Mesothelial cell of epicardium (in vitro differentiated cells): ENCODE data around the gene UNC45B. TPM values are rescaled to one million over a fixed set of nuclear protein-coding genes. Genes with fewer than 3 reads are reported as not detected.

ENCODE experiments used
- DNase-seq, 2 experiments: peaks; one replicate each; pipeline ENCODE4 v3.0.0; 2021; ENCODE audit warnings: low spot score in 2 of 2; ENCODE audit not compliant: unreplicated experiment in 2 of 2
- H3K27ac Mint-ChIP-seq: 2 replicates; pipeline ENCODE4 v1.8.0; 2021; ENCODE audit warnings: mixed read lengths
- H3K27me3 Mint-ChIP-seq: 2 replicates; pipeline ENCODE4 v1.8.0; 2021; ENCODE audit warnings: low read depth, mixed read lengths
- H3K36me3 Mint-ChIP-seq: 2 replicates; pipeline ENCODE4 v1.8.0; 2021; ENCODE audit warnings: mixed read lengths
- H3K4me1 Mint-ChIP-seq: 2 replicates; pipeline ENCODE4 v1.8.0; 2021; ENCODE audit warnings: mixed read lengths
- H3K4me3 Mint-ChIP-seq: 2 replicates; pipeline ENCODE4 v1.8.0; 2021; ENCODE audit warnings: mild to moderate bottlenecking, moderate library complexity, mixed read lengths
- H3K9me3 Mint-ChIP-seq: 2 replicates; pipeline ENCODE4 v1.8.0; 2021; ENCODE audit warnings: mixed read lengths
- total RNA-seq: library from RNA; stranded (reverse); gene quantifications from 3 replicates; pipeline ENCODE4 v1.2.1, GENCODE V29; 2021
- TF ChIP-seq, protein P1 (sequence below): fragments of 200-600 bp; sonication (generic); IDR thresholded peaks from one replicate; pipeline ENCODE4 v1.5.0; 2021; ENCODE audit warnings: antibody characterized with exemption; ENCODE audit not compliant: unreplicated experiment

UNC45B gene
- total RNA-seq, 1 donor from 2014 or later: not detected

DNA sequence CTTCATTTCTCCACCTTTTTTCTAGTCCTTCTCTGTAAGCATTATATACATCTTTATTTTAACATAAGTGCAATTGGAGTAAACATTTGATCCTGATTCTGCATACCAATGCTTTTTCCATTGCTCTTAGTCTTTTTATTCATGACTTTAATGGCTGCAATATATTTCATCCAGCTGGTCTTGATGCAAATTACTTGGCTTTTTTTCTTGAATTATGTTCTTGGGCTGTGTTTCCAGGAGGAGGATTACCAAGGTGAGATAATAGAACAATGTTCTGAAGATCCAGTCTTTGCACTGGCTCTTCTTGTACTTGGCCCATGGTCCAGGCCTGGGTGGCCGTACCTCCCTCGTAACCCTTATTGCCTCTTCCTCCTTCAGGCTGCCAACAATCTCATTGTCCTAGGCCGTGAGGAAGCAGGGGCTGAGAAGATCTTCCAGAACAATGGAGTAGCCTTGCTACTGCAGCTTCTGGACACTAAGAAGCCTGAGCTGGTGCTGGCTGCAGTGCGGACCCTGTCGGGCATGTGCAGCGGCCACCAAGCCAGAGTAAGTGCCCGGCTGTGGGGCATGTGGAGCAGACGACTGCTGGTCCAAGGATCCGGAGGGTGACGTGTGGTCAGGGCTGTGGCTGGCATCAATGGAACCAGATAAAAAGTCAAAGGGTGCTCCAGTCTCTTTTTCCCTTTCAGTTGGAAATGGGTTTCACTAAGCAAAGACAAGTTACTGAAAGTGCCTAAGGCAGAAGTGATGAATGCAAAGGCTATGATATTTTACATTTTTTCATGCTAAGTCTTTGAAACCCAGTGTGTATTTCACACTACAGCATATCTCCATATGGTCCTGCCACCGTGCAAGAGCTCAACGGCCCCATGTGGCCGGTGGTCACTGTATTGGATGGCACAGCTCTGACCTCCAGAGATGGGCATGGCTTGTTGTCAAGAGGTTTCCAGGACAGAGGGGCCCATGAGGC is 6.9 kb downstream of the UNC45B start:
- H3K36me3 Mint-ChIP-seq: no peaks in the 10 kb centered on the region
- H3K27ac Mint-ChIP-seq: no peak overlapping the region
- TF ChIP-seq, protein P1, sequence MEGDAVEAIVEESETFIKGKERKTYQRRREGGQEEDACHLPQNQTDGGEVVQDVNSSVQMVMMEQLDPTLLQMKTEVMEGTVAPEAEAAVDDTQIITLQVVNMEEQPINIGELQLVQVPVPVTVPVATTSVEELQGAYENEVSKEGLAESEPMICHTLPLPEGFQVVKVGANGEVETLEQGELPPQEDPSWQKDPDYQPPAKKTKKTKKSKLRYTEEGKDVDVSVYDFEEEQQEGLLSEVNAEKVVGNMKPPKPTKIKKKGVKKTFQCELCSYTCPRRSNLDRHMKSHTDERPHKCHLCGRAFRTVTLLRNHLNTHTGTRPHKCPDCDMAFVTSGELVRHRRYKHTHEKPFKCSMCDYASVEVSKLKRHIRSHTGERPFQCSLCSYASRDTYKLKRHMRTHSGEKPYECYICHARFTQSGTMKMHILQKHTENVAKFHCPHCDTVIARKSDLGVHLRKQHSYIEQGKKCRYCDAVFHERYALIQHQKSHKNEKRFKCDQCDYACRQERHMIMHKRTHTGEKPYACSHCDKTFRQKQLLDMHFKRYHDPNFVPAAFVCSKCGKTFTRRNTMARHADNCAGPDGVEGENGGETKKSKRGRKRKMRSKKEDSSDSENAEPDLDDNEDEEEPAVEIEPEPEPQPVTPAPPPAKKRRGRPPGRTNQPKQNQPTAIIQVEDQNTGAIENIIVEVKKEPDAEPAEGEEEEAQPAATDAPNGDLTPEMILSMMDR: no peak
- no peak overlapping the region for H3K4me3 Mint-ChIP-seq
- H3K27me3 Mint-ChIP-seq: peaks cover 24% of the 10 kb centered on the region
- DNase-seq: no peak
- no peaks in the 10 kb centered on the region for H3K4me1 Mint-ChIP-seq
- no peaks in the 10 kb centered on the region for H3K9me3 Mint-ChIP-seq

DNA sequence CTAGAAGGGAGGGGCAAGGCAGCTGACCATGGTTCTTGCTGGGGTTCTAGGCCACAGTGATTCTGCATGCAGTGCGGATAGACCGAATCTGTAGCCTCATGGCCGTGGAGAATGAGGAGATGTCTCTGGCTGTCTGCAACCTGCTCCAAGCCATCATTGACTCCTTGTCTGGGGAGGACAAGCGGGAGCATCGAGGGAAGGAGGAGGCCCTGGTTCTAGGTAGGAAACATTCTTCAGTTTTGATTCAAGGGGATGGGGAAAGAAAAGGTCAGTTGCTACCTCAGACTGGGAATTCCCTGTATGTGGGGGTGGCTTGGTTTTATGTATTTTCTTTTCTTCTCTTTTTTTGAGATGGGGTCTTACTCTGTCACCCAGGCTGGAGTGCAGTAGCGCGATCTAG is 7.6 kb downstream of the UNC45B start:
- Mint-ChIP-seq H3K36me3 (no peaks in the 10 kb centered on the region), H3K27me3 (peaks cover 24% of the 10 kb centered on the region), H3K4me3 (no peak overlapping the region), H3K9me3 (no peaks in the 10 kb centered on the region), H3K27ac (no peak overlapping the region), H3K4me1 (peaks cover 4% of the 10 kb centered on the region)
- DNase-seq: no peak
- TF ChIP-seq, protein P1: no peak

DNA sequence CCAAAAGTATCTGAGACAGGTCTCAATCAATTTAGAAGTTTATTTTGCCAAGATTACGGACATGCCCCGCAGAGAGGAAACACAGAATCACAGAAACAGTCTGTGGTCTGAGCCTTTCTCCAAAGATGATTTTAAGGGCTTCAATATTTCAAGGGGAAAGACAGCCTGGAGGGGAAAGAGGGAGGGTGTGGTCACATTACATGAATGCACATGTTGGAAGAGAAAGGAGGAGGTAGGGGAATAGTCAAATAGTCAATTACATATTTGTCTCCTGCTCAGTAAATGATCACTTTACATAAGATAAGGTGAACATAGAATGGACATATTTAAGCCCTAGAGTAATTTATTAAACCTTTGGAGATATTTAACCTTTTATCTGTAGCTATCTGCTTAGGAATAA is 12.3 kb downstream of the UNC45B start:
- peaks cover 7% of the 10 kb centered on the region for H3K4me1 Mint-ChIP-seq
- no peaks in the 10 kb centered on the region for H3K9me3 Mint-ChIP-seq
- no peaks in the 10 kb centered on the region for H3K36me3 Mint-ChIP-seq
- no peak for DNase-seq
- H3K27ac Mint-ChIP-seq: no peak overlapping the region
- H3K4me3 Mint-ChIP-seq: no peak overlapping the region
- H3K27me3 Mint-ChIP-seq: peaks cover 29% of the 10 kb centered on the region
- TF ChIP-seq, protein P1: no peak

DNA sequence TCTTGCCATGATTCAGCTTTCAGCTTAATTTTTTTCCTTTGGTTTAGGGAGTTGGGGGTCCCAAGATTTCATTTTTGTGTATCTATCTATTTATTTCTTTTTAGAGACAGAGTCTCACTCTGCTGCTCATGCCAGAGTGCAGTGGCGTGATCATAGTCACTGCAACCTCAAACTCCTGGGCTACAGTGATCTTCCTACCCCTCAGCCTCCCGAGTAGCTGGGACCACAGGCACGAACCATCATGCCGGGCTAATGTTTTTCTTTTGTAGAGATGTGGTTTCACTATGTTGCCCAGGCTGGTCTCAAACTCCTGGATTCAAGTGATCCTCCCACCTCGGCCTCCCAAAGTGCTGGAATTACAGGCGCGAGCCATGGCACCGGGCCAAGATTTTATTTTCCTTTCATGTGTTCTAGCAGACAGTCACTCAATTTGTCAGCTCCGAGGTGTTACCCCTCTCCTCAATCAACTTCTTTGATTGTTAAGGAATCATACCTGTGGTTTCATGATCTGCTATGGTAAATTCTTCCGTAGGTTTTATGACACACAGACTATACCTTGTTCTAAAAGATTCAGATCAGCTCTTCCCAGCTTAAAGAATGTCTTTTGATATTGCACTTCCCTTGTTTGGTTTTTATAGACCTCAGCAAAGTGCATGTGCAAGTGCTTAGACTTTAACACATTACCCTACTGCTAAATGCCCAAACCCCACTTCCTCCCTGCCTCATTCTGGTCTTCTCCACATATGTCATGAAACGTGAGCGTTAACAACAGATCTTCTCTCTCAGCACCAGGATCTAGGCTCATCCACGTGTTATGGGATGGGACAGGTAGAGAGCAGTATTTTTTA is 13.0 kb downstream of the UNC45B start:
- Mint-ChIP-seq H3K36me3 (no peaks in the 10 kb centered on the region), H3K27ac (no peak overlapping the region), H3K4me1 (peaks cover 7% of the 10 kb centered on the region), H3K27me3 (peaks cover 29% of the 10 kb centered on the region), H3K9me3 (no peaks in the 10 kb centered on the region), H3K4me3 (no peak overlapping the region)
- TF ChIP-seq, protein P1: no peak
- no peak for DNase-seq

DNA sequence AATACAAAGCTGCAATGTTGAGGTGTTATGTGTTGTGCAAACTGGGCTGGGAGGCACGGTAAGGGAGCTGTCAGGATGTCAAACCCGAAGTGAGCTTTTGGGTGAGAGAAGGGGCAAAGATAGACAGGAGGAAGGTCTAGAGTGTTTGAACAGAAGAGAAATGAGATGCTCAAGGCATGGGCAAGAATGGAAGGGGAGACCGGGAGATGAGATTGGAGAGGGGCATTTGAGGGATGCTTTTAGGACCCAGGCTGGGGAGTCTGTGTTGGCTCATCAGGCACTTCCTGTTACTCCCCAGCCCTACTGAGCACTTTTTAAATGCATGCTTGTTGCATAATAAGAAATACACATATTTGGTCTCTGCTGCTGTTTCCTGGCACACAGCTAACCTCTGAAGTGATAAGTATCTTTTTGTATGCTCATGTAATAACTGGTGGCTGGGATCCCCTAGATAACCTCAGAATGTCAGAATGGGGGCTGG is 13.7 kb downstream of the UNC45B start:
- no peaks in the 10 kb centered on the region for H3K9me3 Mint-ChIP-seq
- no peaks in the 10 kb centered on the region for H3K36me3 Mint-ChIP-seq
- peaks cover 29% of the 10 kb centered on the region for H3K27me3 Mint-ChIP-seq
- H3K4me1 Mint-ChIP-seq: peaks cover 9% of the 10 kb centered on the region
- H3K27ac Mint-ChIP-seq: no peak overlapping the region
- DNase-seq: no peak
- TF ChIP-seq, protein P1: no peak
- no peak overlapping the region for H3K4me3 Mint-ChIP-seq
